HepG2 (cell line): ENCODE measurements around the gene PA2G4. TPM values are rescaled to one million over a fixed set of nuclear protein-coding genes. Genes with fewer than 3 reads are reported as not detected.

ENCODE experiments used
- ARID2 ChIP-seq: sonication (generic); formaldehyde crosslinking; IDR thresholded peaks from 2 replicates; pipeline ENCODE4 v1.8.1; 2022; ENCODE audit warnings: mild to moderate bottlenecking, missing genetic modification reagents, borderline replicate concordance
- BCL6 ChIP-seq: IDR thresholded peaks from 2 replicates; pipeline ENCODE4 v1.6.1; 2016; ENCODE audit warnings: missing genetic modification reagents, missing compliant biosample characterization
- ERF ChIP-seq: IDR thresholded peaks from 2 replicates; pipeline ENCODE4 v1.6.1; 2018; ENCODE audit warnings: missing biosample characterization, missing genetic modification reagents
- HOXA3 ChIP-seq: sonication (generic); formaldehyde crosslinking; IDR thresholded peaks from 2 replicates; pipeline ENCODE4 v1.5.0; 2020; ENCODE audit warnings: missing genetic modification reagents
- NR2F6 ChIP-seq, 2 experiments: IDR thresholded peaks; 2 replicates each; pipeline ENCODE4 v1.6.1; 2016; ENCODE audit warnings: antibody characterized with exemption in 1 of 2, mild to moderate bottlenecking in 1 of 2
- PATZ1 ChIP-seq: sonication (generic); formaldehyde crosslinking; IDR thresholded peaks from 2 replicates; pipeline ENCODE4 v1.4.0; 2020; ENCODE audit warnings: missing genetic modification reagents
- RARA ChIP-seq: IDR thresholded peaks from 2 replicates; pipeline ENCODE4 v1.6.1; 2016; ENCODE audit warnings: missing genetic modification reagents, missing compliant biosample characterization
- RXRB ChIP-seq: IDR thresholded peaks from 2 replicates; pipeline ENCODE4 v1.6.1; 2016; ENCODE audit warnings: borderline replicate concordance, missing genetic modification reagents, missing compliant biosample characterization
- SOX13 ChIP-seq, 3 experiments: fragments of 450-650 bp in 1 of 3; sonication (generic) in 1 of 3; formaldehyde crosslinking in 1 of 3; IDR thresholded peaks in 2 of 3; conservative IDR thresholded peaks in 1 of 3; 2 replicates each; pipeline versions ENCODE4 v1.5.0 to v1.6.1; 2016 to 2020; ENCODE audit warnings: antibody characterized with exemption in 1 of 3, mild to moderate bottlenecking in 1 of 3, missing compliant biosample characterization in 1 of 3, missing genetic modification reagents in 1 of 3, moderate library complexity in 1 of 3
- THAP11 ChIP-seq: IDR thresholded peaks from 2 replicates; pipeline ENCODE4 v1.6.1; 2016; ENCODE audit warnings: missing biosample characterization, missing genetic modification reagents
- ZNF331 ChIP-seq: sonication (generic); formaldehyde crosslinking; IDR thresholded peaks from 2 replicates; pipeline ENCODE4 v1.4.0; 2020; ENCODE audit warnings: missing genetic modification reagents
- ZNF513 ChIP-seq: sonication (generic); formaldehyde crosslinking; conservative IDR thresholded peaks from 2 replicates; pipeline ENCODE4 v1.5.0; 2020; ENCODE audit warnings: missing genetic modification reagents
- ZNF547 ChIP-seq: sonication (generic); formaldehyde crosslinking; IDR thresholded peaks from 2 replicates; pipeline ENCODE4 v1.5.1; 2020; ENCODE audit warnings: mild to moderate bottlenecking, missing genetic modification reagents
- ZNF746 ChIP-seq: sonication (generic); formaldehyde crosslinking; IDR thresholded peaks from 2 replicates; pipeline ENCODE4 v1.8.0; 2022; ENCODE audit warnings: mild to moderate bottlenecking, missing genetic modification reagents
- polyA plus RNA-seq, 8 experiments: library from polyadenylated mRNA; depleted of rRNA in 3 of 8; stranded (reverse) in 7 of 8; unstranded in 1 of 8; fragments of >200 nt; fragmentation: Illumina TruSeq in 4 of 8; extraction: Trizol in 4 of 8; gene quantifications; 2 replicates each; pipeline versions ENCODE4 v1.2.1 to v1.2.3, GENCODE V29; 2011 to 2016; ENCODE audit warnings: low read depth in 4 of 8, missing spikeins in 1 of 8, mixed read lengths in 1 of 8; ENCODE audit not compliant: insufficient read depth in 1 of 8
- total RNA-seq, 5 experiments: library from RNA; depleted of rRNA; stranded (reverse); fragments of >200 nt; fragmentation: Illumina TruSeq; extraction: Trizol; gene quantifications; 2 replicates each; pipeline ENCODE4 v1.2.3, GENCODE V29; 2016; ENCODE audit warnings: low read depth in 1 of 5
- TF ChIP-seq, protein P1 (sequence below): sonication (generic); formaldehyde crosslinking; IDR thresholded peaks from 2 replicates; pipeline ENCODE4 v1.4.0; 2020; ENCODE audit warnings: missing genetic modification reagents
- TF ChIP-seq, protein P2 (sequence below): sonication (generic); formaldehyde crosslinking; IDR thresholded peaks from 2 replicates; pipeline ENCODE4 v1.4.0; 2020; ENCODE audit warnings: missing genetic modification reagents, borderline replicate concordance
- TF ChIP-seq, protein P3 (sequence below): conservative IDR thresholded peaks from 2 replicates; pipeline ENCODE4 v1.6.1; 2018; ENCODE audit warnings: missing genetic modification reagents
- TF ChIP-seq, protein P4 (sequence below): sonication (generic); formaldehyde crosslinking; IDR thresholded peaks from 2 replicates; pipeline ENCODE4 v1.4.0; 2020; ENCODE audit warnings: missing genetic modification reagents

The PA2G4 gene
- total and polyA plus RNA-seq, 2 of the 13 experiments (the other 11 are each of a cell fraction or from before 2014, with no cell fraction given), result 147 to 240 TPM

- no peak for TF ChIP-seq ZNF331
- no peak for TF ChIP-seq ZNF513 (CRISPR knock-in tag)
- TF ChIP-seq ZNF746 (CRISPR knock-in tag), result peak; percentile 31; the same call in 1 of the 2 replicates
- peak; percentile 98 for TF ChIP-seq PATZ1 (CRISPR knock-in tag)
- TF ChIP-seq, protein P1, sequence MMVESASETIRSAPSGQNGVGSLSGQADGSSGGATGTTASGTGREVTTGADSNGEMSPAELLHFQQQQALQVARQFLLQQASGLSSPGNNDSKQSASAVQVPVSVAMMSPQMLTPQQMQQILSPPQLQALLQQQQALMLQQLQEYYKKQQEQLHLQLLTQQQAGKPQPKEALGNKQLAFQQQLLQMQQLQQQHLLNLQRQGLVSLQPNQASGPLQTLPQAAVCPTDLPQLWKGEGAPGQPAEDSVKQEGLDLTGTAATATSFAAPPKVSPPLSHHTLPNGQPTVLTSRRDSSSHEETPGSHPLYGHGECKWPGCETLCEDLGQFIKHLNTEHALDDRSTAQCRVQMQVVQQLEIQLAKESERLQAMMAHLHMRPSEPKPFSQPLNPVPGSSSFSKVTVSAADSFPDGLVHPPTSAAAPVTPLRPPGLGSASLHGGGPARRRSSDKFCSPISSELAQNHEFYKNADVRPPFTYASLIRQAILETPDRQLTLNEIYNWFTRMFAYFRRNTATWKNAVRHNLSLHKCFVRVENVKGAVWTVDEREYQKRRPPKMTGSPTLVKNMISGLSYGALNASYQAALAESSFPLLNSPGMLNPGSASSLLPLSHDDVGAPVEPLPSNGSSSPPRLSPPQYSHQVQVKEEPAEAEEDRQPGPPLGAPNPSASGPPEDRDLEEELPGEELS, result peak; percentile 61; the same call in 1 of the 2 replicates
- TF ChIP-seq RXRB (CRISPR knock-in tag), result 0 out of 2 replicates have a peak, but pooled peaks have one; percentile 12
- peak; percentile 21; the same call in 1 of the 2 replicates for TF ChIP-seq THAP11 (CRISPR knock-in tag)
- no peak for TF ChIP-seq ZNF547
- no peak for TF ChIP-seq ERF
- 0 out of 2 replicates have a peak, but pooled peaks have one; percentile 20 for TF ChIP-seq NR2F6 (IDR thresholded peaks at IDR 0.05)
- TF ChIP-seq NR2F6 (CRISPR knock-in tag; IDR thresholded peaks at IDR 0.05), result no peak
- TF ChIP-seq, protein P2, sequence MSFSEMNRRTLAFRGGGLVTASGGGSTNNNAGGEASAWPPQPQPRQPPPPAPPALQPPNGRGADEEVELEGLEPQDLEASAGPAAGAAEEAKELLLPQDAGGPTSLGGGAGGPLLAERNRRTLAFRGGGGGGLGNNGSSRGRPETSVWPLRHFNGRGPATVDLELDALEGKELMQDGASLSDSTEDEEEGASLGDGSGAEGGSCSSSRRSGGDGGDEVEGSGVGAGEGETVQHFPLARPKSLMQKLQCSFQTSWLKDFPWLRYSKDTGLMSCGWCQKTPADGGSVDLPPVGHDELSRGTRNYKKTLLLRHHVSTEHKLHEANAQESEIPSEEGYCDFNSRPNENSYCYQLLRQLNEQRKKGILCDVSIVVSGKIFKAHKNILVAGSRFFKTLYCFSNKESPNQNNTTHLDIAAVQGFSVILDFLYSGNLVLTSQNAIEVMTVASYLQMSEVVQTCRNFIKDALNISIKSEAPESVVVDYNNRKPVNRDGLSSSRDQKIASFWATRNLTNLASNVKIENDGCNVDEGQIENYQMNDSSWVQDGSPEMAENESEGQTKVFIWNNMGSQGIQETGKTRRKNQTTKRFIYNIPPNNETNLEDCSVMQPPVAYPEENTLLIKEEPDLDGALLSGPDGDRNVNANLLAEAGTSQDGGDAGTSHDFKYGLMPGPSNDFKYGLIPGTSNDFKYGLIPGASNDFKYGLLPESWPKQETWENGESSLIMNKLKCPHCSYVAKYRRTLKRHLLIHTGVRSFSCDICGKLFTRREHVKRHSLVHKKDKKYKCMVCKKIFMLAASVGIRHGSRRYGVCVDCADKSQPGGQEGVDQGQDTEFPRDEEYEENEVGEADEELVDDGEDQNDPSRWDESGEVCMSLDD (CRISPR knock-in tag), result peak; percentile 56; the same call in 1 of the 2 replicates
- peak; percentile 43; the same call in 1 of the 2 replicates for TF ChIP-seq BCL6 (CRISPR knock-in tag)
- no peak for TF ChIP-seq SOX13 (IDR thresholded peaks at IDR 0.05)
- TF ChIP-seq SOX13 (CRISPR knock-in tag; conservative IDR thresholded peaks at IDR 0.05 in 1 of 2, IDR thresholded peaks at IDR 0.05 in 1 of 2), result peak in 1 of 2 experiments; percentile 63; a peak in 2 of 4 replicates
- no peak for TF ChIP-seq ARID2 (CRISPR knock-in tag)
- TF ChIP-seq HOXA3 (CRISPR knock-in tag), result peak; percentile 11; the same call in 1 of the 2 replicates
- TF ChIP-seq, protein P3, sequence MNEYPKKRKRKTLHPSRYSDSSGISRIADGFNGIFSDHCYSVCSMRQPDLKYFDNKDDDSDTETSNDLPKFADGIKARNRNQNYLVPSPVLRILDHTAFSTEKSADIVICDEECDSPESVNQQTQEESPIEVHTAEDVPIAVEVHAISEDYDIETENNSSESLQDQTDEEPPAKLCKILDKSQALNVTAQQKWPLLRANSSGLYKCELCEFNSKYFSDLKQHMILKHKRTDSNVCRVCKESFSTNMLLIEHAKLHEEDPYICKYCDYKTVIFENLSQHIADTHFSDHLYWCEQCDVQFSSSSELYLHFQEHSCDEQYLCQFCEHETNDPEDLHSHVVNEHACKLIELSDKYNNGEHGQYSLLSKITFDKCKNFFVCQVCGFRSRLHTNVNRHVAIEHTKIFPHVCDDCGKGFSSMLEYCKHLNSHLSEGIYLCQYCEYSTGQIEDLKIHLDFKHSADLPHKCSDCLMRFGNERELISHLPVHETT (CRISPR knock-in tag), result no peak
- TF ChIP-seq RARA (CRISPR knock-in tag), result 0 out of 2 replicates have a peak, but pooled peaks have one; percentile 14
- TF ChIP-seq, protein P4, sequence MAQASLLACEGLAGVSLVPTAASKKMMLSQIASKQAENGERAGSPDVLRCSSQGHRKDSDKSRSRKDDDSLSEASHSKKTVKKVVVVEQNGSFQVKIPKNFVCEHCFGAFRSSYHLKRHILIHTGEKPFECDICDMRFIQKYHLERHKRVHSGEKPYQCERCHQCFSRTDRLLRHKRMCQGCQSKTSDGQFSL (CRISPR knock-in tag), result peak; percentile 42; the same call in 1 of the 2 replicates
These were observed 21.4 kb upstream of the PA2G4 start (continued) for GRCh38 chr12:56082967-56083366.
